T-helper 2 cell treated with Interferon-gamma antibody and Interleukin-4, amounts not matched to agents 100 ng/mL and 5 ng/mL, for 36 hours (primary cell): Measurements from ENCODE around the gene SARDH. TPM values are rescaled to one million over a fixed set of nuclear protein-coding genes. Genes with fewer than 3 reads are reported as not detected.

Experiments used
- intact Hi-C: fragments of 100-400 bp; cut with micrococcal nuclease; formaldehyde crosslinking; loops from one replicate; pipeline ENCODE4 v1.15.1; 2023
- total RNA-seq: library from RNA; stranded (reverse); gene quantifications from 2 replicates; pipeline ENCODE4 v1.2.3, GENCODE V29; 2022

The SARDH gene, protein sequence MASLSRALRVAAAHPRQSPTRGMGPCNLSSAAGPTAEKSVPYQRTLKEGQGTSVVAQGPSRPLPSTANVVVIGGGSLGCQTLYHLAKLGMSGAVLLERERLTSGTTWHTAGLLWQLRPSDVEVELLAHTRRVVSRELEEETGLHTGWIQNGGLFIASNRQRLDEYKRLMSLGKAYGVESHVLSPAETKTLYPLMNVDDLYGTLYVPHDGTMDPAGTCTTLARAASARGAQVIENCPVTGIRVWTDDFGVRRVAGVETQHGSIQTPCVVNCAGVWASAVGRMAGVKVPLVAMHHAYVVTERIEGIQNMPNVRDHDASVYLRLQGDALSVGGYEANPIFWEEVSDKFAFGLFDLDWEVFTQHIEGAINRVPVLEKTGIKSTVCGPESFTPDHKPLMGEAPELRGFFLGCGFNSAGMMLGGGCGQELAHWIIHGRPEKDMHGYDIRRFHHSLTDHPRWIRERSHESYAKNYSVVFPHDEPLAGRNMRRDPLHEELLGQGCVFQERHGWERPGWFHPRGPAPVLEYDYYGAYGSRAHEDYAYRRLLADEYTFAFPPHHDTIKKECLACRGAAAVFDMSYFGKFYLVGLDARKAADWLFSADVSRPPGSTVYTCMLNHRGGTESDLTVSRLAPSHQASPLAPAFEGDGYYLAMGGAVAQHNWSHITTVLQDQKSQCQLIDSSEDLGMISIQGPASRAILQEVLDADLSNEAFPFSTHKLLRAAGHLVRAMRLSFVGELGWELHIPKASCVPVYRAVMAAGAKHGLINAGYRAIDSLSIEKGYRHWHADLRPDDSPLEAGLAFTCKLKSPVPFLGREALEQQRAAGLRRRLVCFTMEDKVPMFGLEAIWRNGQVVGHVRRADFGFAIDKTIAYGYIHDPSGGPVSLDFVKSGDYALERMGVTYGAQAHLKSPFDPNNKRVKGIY
- total RNA-seq, result 0.68 and 0.73 TPM in 2 replicates

DNA sequence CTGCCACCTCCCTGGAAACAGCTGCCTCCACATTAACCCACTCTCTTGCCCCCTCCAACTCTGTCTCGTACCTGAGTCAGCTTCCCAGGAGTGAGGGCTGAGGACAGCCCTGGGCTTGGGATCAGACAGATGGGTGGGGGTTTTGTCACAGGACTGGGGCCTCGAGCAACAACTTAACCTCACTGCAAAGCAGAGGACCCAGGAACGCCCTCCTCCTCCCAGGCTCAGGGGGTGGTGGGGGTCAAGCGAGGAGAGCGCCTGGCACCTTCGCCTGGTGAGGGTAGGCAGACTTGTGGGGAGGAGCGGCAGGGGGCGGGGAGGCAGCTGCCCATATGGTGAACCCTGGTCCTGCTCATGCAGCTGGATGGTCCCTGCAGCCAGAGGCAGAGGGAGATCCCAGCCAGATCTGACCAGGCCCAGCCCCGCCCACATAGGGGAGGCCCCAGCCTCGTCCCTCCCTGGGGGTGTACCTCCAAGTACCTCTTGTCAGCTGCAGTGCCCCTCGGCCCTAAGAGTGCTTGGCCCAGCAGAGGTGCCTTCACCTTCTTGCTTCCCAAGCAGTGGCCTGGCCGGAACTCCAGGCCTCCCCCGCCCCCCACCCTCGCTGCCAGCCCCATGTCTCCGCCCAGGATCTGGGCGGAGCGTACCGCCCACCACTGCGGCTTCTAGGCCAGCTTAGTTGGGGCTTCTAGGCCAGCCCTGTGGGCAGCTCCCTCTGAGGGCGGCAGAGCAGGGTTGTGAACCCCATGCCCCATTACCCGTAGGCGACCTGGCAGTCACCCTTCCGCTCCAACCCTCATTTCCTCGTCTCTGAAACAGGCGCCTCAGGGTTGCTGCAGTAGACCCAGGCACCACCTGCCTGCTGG lies at the start of gene SARDH:
Gene SARDH, minus strand, starts transcription at position 579 of the 866 bp plus-strand sequence. CDS start 4,179 bp downstream, outside the sequence.
- intact Hi-C loops, result no loop called here

GRCh38 chr9:133787754-133788025 lies 49.5 kb upstream of the SARDH start:
- intact Hi-C loops, result no loop called here

GRCh38 chr9:133786907-133787753 lies 49.0 kb upstream of the SARDH start:
- intact Hi-C loops, result no loop called here

DNA sequence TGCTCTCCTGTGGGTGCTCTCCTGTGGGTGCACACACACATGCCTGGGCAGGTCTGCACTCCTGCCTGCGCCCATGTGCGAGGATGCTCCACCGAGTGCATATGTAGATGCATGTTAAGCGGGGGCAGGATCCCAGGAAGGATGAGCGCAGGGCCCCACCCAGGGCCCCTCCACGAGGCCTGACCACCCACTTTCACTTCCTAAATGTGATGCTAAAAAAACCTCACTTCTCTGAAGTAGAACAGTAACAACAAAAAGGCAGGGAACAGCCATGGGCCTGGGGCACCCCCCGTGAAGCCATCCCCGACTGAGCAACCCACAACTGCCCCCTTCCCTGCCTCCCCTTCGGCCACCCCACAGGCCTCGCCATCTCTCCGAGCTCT lies 48.2 kb upstream of the SARDH start:
- intact Hi-C loops, result no loop called here

DNA sequence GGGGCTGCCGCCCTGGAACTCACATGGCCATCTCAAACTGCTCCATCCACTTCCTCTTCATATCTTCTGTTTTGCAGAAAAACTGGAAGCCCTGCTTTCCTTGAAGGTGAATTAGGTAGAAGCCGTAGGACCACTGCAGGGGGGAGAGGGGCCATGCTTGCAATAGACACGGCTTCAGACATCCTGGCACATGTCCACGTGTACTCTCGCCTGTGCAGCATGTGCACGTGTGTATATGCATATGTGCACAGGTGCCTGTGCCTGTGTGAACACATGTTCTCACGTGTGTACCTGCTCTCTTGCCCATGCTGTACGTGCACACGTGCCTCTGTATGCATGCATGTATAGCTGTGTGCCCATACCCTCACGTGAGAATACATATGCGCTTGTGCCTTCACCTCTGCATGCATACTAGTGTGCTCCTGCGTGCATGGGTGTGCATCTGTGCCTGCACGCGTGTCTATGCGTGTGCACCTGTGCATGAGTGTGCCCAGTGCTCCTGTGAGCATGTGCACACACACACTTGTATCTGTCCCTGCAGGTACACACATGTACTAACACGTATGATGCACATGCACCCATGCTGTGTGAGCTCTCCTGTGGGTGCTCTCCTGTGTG lies 47.7 kb upstream of the SARDH start:
- intact Hi-C loops, result no loop called here

DNA sequence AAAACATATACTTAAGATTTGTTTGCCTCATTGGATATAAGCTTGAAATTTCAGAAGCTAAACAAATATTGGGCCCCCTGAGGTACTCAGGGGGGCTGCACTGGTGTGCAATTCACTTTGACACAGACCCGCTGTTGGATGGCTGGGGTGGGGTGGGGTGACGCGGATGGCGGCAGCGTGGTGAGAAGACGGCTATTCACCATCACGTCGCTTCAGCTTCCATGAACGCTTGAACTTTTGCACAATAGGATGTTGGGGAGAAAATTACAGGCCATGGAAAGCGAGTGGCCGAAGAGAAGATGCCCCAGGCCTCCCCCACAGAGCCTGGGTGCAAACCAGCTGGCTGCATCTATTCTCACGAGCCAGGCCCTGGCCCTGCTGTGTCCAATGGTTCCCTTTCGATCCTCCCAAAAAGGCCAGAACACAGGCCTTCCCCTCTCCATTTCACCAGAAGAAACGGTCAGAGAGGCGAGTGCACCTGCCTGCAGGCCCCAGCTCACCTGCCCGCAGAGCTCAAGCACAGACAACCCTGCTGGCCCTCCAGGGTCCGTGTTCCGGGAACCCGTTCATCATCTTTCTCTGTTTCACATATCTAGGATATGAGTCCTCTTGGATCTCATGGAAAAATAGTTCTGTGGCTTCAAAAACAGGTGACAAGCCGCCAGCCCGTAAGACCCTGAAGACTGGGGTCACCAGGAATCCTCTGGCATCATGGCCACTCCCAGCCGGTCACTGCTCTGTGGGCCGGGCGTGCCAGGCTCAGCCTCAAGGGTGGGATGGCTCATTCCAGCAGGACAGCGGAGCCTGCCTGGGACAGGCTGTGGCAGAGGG lies 46.8 kb upstream of the SARDH start:
- intact Hi-C loops, result no loop called here

DNA sequence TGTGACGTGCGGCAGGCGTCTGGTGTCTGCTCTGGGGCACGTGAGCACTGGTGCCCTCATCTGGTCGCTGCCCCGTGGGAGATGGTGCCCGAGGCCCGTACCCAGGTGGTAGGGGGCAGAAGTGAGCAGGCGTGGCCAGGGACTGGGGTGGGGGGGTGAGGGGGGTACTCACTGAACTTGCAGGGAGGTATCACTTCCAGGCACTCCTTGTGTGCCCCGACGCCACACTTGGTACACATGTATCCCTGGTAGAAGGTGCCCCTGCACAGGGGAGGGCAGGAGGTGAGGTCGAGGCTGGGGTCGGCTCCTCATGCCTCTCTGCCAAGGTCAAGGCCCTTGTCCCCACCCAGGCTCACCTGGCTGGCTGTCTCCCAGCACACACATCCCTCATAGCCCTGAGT lies 45.2 kb upstream of the SARDH start:
- intact Hi-C loops, result no loop called here

DNA sequence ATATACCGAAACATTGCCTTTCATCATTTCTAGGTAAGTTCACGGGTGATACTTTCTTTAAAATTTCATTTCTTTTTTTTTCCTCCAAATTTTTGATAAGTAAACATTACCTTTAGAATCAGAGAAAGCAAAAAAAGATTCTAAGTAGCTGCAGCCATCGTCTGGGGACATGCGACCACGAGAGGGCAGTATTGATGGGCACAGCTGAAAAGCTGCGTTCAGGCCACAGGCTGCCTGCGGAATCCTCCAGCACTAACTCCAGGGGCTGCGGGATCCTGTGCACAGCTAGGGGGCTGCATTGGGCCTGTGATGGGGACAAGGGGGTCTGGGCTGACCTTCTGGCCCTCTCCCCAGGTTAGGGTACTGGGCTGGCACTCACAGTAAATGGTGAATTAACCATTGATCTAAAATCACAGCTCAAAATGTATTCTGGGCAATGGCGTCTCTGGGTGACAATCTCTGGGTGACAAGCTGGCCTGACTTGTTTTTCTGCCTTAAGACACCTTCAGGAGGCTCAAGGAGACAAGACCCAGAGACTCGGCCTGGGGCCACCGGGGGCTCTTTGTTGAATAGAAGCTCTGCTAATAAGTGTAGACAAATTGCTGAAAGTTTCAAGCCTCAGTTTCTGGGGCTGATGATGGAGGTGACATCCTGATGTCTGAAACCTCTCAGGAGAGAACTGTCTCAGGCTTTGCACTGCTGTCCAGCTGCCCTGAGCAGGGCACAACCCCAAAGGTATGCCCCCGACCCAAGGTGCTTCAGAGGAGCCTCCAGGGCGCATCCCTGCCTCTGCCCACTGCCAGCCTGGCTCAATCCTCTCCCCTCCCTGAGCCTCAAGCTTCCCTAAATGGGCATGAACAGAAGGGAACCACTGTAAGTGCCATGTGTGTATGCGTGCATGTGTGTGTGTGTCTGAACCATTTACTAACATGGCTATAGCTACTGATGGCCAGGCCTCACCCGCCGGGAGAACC lies 44.3 kb upstream of the SARDH start:
- intact Hi-C loops, result loop anchor here (1.0 kb wide), 1 partner anchor 212 kb away; no protein-coding TSS in a partner anchor

DNA sequence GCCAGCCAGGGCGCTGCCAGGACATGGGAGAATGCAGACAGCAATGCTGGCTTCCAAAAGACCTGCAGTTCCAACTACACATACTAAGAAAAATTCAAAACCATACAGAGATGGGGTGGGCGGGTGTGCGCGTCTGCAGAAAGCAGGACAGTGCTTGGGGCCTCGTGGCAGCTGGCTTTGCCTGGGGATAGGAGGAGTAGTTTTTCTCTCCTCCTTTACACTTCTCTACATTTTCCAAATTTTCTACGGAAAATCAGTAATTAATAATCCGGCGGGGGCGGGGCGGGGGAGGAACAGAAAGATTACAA lies 43.6 kb upstream of the SARDH start:
- intact Hi-C loops, result loop anchor here (1.0 kb wide), 1 partner anchor 213 kb away; no protein-coding TSS in a partner anchor

GRCh38 chr9:133780962-133781827 lies 43.0 kb upstream of the SARDH start:
- intact Hi-C loops, result no loop called here

DNA sequence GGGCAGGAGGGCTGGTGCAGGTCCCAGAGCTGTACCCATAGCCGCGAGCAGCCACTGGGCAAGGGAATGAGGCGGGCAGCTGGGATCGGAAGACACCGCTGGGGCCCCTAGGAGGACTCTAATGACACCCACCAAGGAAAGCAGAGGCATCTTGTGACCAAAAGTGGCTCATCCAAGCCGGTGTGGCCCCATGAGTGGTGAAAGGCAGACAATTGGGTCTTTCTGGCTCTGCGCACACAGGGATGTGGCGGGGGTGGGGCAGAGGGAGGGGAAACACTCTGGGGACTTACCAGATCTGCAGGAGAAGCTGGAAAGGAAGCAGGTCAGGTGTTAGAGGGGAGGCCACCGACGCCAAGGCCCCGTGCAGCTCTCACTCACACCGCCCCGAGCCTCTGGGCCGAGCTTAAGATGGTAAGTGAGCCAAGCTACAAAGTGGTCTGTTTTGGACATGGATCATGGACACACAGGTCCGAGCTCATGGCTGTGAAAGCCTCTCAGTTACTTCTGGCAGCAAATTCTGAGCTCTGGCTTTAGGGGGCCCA lies 42.3 kb upstream of the SARDH start:
- intact Hi-C loops, result no loop called here

- intact Hi-C loops, result no loop called here
Measured at GRCh38 chr9:133779516-133780403, 41.6 kb upstream of the SARDH start.

GRCh38 chr9:133779081-133779480 lies 40.9 kb upstream of the SARDH start:
- intact Hi-C loops, result no loop called here

GRCh38 chr9:133778336-133779013 lies 40.3 kb upstream of the SARDH start:
- intact Hi-C loops, result no loop called here

DNA sequence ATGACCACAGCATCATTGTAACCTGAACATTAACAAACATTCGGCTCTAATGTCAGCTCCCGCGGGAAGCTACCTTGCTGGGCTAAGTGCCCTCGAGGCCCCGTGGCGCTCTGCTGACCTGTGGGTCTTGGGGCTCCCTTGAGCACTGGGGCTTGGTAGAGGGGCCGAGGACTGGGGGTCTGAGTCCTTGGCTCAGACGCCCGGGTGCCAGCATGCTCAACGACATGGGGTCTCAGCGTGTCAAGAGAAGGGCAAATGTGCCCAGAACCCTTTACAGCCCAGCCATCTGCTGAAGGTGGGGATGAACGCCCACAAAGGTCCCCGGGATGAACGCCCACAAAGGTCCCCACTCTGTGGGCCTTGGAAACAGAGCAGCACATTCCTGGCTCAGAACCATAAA lies 39.7 kb upstream of the SARDH start:
- intact Hi-C loops, result no loop called here
